Measurements from ENCODE around the gene GPC3. TPM values are rescaled to one million over a fixed set of nuclear protein-coding genes. Genes with fewer than 3 reads are reported as not detected.
"Not testable (repeated sequence)": the region's sequence is repeated elsewhere in the genome, so short reads cannot be mapped to it uniquely, and the experiment has no call there.

GPC3 gene
- total RNA-seq, 4 donors from 2014 or later, result 3.3 to 172 (median 21.2) TPM

- Histone ChIP-seq H3K27ac (no peak overlapping the region), H3K36me3 (no peaks in the 10 kb centered on the region), H3K4me1 (no peaks in the 10 kb centered on the region), H3K27me3 (peaks cover 0 to 3% of the 10 kb centered on the region in 2 donors), H3K4me3 (no peak overlapping the region), H3K9me3 (no peaks in the 10 kb centered on the region)
- no peak for DNase-seq
- TF ChIP-seq, protein P1, sequence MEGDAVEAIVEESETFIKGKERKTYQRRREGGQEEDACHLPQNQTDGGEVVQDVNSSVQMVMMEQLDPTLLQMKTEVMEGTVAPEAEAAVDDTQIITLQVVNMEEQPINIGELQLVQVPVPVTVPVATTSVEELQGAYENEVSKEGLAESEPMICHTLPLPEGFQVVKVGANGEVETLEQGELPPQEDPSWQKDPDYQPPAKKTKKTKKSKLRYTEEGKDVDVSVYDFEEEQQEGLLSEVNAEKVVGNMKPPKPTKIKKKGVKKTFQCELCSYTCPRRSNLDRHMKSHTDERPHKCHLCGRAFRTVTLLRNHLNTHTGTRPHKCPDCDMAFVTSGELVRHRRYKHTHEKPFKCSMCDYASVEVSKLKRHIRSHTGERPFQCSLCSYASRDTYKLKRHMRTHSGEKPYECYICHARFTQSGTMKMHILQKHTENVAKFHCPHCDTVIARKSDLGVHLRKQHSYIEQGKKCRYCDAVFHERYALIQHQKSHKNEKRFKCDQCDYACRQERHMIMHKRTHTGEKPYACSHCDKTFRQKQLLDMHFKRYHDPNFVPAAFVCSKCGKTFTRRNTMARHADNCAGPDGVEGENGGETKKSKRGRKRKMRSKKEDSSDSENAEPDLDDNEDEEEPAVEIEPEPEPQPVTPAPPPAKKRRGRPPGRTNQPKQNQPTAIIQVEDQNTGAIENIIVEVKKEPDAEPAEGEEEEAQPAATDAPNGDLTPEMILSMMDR (IDR thresholded peaks at IDR 0.05), result no peak
- no peak for TF ChIP-seq POLR2A (IDR thresholded peaks at IDR 0.05)
- intact Hi-C loops (cut with DNase I; ENCODE audit: low total_unique reads), result no loop called here
These were observed 9.2 kb upstream of the GPC3 start for GRCh38 chrX:133994576-133994975.

- no peak for TF ChIP-seq POLR2A (IDR thresholded peaks at IDR 0.05)
- TF ChIP-seq, protein P1 (IDR thresholded peaks at IDR 0.05), result no peak
- H3K27ac ChIP-seq, result no peak overlapping the region
- H3K4me1 ChIP-seq, result no peaks in the 10 kb centered on the region
- peaks cover 0 to 3% of the 10 kb centered on the region in 2 donors for H3K27me3 ChIP-seq
- DNase-seq, result no peak
- intact Hi-C loops (cut with DNase I; ENCODE audit: low total_unique reads), result no loop called here
- no peak overlapping the region for H3K4me3 ChIP-seq
- H3K36me3 ChIP-seq, result no peaks in the 10 kb centered on the region
- H3K9me3 ChIP-seq, result no peaks in the 10 kb centered on the region
These were observed 7.5 kb upstream of the GPC3 start for GRCh38 chrX:133992882-133993281.

DNA sequence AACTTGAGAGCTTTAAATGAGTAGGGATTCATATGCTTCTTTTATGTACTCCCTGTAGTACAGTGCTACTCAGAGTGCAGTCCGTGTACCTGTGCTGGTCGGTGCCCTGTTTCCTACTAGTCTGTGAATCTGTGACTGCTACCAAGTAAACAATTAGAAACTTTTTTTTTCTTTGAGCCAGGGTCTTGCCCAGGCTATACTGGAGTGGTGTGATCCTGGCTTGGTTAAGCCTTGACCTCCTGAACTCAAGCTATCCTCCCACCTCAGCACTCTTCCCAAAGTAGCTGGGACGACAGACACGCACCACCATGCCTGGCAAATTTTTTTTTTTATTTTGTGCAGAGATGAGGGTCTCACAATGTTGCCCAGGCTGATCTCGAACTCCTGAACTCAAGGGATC, 6.4 kb upstream of the GPC3 start:
- Histone ChIP-seq H3K9me3 (no peaks in the 10 kb centered on the region), H3K4me1 (no peaks in the 10 kb centered on the region), H3K27ac (no peak overlapping the region), H3K36me3 (no peaks in the 10 kb centered on the region), H3K4me3 (no peak overlapping the region), H3K27me3 (peaks cover 0 to 3% of the 10 kb centered on the region in 2 donors)
- no peak for TF ChIP-seq POLR2A (IDR thresholded peaks at IDR 0.05)
- TF ChIP-seq, protein P1 (IDR thresholded peaks at IDR 0.05), result no peak
- intact Hi-C loops (cut with DNase I; ENCODE audit: low total_unique reads), result no loop called here
- no peak for DNase-seq

DNA sequence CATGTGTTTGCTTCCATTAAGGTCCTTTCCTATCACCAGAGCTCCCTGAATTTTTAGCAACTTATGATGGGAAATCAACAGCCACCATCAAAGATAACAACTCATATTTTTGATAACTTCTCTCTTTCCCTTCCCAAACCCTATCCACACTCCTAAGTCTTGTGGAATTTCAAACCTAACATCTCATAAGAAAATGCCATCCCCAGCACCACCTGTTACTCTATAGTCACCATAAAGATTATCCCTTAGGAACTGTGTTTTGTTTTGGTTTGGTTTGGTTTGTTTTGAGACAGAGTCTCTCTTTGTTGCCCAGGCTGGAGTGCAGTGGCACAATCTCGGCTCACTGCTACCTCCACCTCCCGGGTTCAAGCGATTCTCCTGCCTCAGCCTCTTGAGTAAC, 5.7 kb upstream of the GPC3 start:
- H3K27me3 ChIP-seq; H3K36me3 ChIP-seq; H3K9me3 ChIP-seq; DNase-seq; H3K27ac ChIP-seq; intact Hi-C loops (cut with DNase I; ENCODE audit: low total_unique reads); H3K4me1 ChIP-seq; H3K4me3 ChIP-seq: not testable (repeated sequence)

DNA sequence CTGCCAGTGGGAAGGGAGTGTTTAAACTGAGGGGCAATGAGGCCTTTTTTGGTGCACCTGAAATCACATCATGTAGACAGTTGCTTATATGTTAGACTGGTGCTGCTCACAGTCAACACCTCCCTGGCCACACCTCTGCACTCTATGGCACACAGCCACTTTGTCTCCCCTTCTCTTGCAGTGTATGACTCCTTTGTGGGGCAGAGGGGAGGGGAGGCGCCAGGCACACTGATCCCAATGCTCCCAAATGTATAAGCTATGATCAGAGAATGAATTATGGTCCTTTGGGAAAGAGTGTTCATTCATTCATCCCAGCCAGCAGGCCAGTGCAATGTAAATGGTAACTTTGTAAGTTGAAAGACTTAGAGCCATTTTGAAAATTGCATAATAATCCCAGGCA, 4.6 kb upstream of the GPC3 start:
- Histone ChIP-seq H3K27ac (no peak overlapping the region), H3K36me3 (no peaks in the 10 kb centered on the region), H3K27me3 (peaks cover 0 to 8% of the 10 kb centered on the region in 2 donors), H3K9me3 (no peaks in the 10 kb centered on the region), H3K4me1 (peaks cover 0 to 3% of the 10 kb centered on the region in 2 donors), H3K4me3 (no peak overlapping the region)
- no peak for DNase-seq
- intact Hi-C loops (cut with DNase I; ENCODE audit: low total_unique reads), result no loop called here
- TF ChIP-seq, protein P1 (IDR thresholded peaks at IDR 0.05), result no peak
- TF ChIP-seq POLR2A (IDR thresholded peaks at IDR 0.05), result no peak

GRCh38 chrX:133989490-133989889, 4.1 kb upstream of the GPC3 start:
- H3K36me3 ChIP-seq, result no peaks in the 10 kb centered on the region
- no peak for DNase-seq
- no peaks in the 10 kb centered on the region for H3K9me3 ChIP-seq
- no peak overlapping the region for H3K27ac ChIP-seq
- H3K4me1 ChIP-seq, result peaks cover 0 to 4% of the 10 kb centered on the region in 2 donors
- H3K27me3 ChIP-seq, result peaks cover 0 to 8% of the 10 kb centered on the region in 2 donors
- no peak for TF ChIP-seq POLR2A (IDR thresholded peaks at IDR 0.05)
- intact Hi-C loops (cut with DNase I; ENCODE audit: low total_unique reads), result no loop called here
- no peak overlapping the region for H3K4me3 ChIP-seq
